GM10266 (cell line): ENCODE results near the gene ATP9A.

Source experiments
- DNase-seq: peaks from one replicate; pipeline ENCODE4 v3.0.0; 2012; ENCODE audit errors: extremely low spot score
- CTCF ChIP-seq: IDR thresholded peaks from 2 replicates; pipeline ENCODE4 v1.5.1; 2012; ENCODE audit warnings: mild to moderate bottlenecking, low read depth; ENCODE audit not compliant: control insufficient read depth, insufficient read depth; ENCODE audit errors: missing control alignments

ATP9A gene

GRCh38 chr20:51593584-51593983 lies 174.6 kb downstream of the ATP9A start:
- TF ChIP-seq CTCF: no peak
- no peak for DNase-seq

- DNase-seq: no peak
- TF ChIP-seq CTCF: no peak
These were observed 175.6 kb downstream of the ATP9A start for GRCh38 chr20:51592564-51592963.

- TF ChIP-seq CTCF: no peak
- DNase-seq: no peak
These were observed 176.3 kb downstream of the ATP9A start for GRCh38 chr20:51591871-51592270.

- no peak for TF ChIP-seq CTCF
- DNase-seq: no peak
These were observed 179.4 kb downstream of the ATP9A start for GRCh38 chr20:51588762-51589161.

GRCh38 chr20:51587145-51587544 lies 181.0 kb downstream of the ATP9A start:
- TF ChIP-seq CTCF: no peak

GRCh38 chr20:51586005-51586440 lies 182.2 kb downstream of the ATP9A start:
- no peak for TF ChIP-seq CTCF
- DNase-seq: no peak

More at GRCh38 chr20:51587145-51587544, 181.0 kb downstream of the ATP9A start:
- no peak for DNase-seq

GRCh38 chr20:51585148-51585547 lies 183.0 kb downstream of the ATP9A start:
- DNase-seq: no peak
- TF ChIP-seq CTCF: no peak
